AG04449 (cell line): ENCODE data around the gene INVS.

Experiments
- CTCF ChIA-PET: fragments of 350-600 bp; formaldehyde crosslinking; extraction: SDS; loops from one replicate; lab custom pipeline; 2021; ENCODE audit warnings: antibody characterized with exemption; lab: Yijun Ruan, JAX
- POLR2A ChIA-PET: fragments of 400-600, 350-600 bp; formaldehyde crosslinking; extraction: SDS; loops from one replicate; lab custom pipeline; 2020; ENCODE audit warnings: antibody characterized with exemption, inconsistent platforms; lab: Yijun Ruan, JAX
- DNase-seq: peaks from one replicate; pipeline ENCODE4 v3.0.0-alpha.2; 2010; ENCODE audit warnings: low read depth, low spot score
- H3K4me3 ChIP-seq: 2 replicates; pipeline ENCODE4 v1.5.1; 2011; ENCODE audit warnings: low read depth, mild to moderate bottlenecking, control low read depth, low read length
- TF ChIP-seq, protein P1 (sequence below): IDR thresholded peaks from one replicate; pipeline ENCODE4 v1.5.1; 2011; ENCODE audit warnings: mild to moderate bottlenecking, moderate library complexity, low read length, control low read depth, inconsistent platforms; ENCODE audit not compliant: insufficient read depth; ENCODE audit errors: missing control alignments

Gene INVS

DNA sequence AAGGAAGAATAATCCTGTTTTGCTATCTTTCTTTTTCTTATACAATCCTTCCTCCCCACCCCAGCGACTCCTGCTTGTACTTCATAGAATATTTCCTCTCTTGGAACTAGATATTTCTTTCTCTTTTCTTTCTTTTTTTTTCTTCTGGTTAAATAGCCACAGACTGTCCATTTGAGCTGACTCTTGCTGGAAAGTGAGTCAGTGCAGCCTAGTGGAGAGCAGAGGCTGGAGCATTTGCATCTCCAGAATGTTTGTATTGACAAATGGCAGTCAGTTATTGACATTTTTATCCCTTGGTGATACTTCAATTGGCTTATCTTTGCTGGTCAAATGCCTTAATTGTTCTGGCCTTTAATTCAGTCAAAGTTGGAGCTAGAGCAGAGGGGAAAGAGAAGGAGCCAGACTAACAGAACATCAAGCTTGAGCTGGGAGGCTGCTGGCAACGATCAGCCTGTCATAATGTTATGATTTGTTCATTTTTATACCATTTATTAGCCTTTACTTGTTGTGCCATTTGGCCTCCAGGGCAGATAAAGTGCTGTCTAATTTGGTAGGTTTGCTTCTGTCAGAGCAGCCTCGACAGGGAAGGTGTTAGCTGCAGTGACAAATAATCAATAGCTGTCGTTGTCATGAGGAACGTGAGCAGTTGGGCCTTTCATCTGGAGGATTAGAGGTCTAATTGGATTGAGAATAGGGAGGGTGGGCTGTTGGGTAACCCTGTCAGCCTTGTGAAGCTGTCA, 69.0 kb downstream of the INVS start:
- TF ChIP-seq, protein P1, sequence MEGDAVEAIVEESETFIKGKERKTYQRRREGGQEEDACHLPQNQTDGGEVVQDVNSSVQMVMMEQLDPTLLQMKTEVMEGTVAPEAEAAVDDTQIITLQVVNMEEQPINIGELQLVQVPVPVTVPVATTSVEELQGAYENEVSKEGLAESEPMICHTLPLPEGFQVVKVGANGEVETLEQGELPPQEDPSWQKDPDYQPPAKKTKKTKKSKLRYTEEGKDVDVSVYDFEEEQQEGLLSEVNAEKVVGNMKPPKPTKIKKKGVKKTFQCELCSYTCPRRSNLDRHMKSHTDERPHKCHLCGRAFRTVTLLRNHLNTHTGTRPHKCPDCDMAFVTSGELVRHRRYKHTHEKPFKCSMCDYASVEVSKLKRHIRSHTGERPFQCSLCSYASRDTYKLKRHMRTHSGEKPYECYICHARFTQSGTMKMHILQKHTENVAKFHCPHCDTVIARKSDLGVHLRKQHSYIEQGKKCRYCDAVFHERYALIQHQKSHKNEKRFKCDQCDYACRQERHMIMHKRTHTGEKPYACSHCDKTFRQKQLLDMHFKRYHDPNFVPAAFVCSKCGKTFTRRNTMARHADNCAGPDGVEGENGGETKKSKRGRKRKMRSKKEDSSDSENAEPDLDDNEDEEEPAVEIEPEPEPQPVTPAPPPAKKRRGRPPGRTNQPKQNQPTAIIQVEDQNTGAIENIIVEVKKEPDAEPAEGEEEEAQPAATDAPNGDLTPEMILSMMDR = no peak
- no peak overlapping the region for H3K4me3 ChIP-seq
- POLR2A ChIA-PET = interaction anchor here (0.6 kb wide), 1 partner anchor 55 kb away, joined by 3 read pairs; no protein-coding TSS in a partner anchor
- CTCF ChIA-PET = interaction anchor here (0.7 to 1.9 kb wide), 4 partner anchors 10 to 428 kb away, joined by 3 to 6 read pairs (median 4); no protein-coding TSS in a partner anchor
- no peak for DNase-seq

DNA sequence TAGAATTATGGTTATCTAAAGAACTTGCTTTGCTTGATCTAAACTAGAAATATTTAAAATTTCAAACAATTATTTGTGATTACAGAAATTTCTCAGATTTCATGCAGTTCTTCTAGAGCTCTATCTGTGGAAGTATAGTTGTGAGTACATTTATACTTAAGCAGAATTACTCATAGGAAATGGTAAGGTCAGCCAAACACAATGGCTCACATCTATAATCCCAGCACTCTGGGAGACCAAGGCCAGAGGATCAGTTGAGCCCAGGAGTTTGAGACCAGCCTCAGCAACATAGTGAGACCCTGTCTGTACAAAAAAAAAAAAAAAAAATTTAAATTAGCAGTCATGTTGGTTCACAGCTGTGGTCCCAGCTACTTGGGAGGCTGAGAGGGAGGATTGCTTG, 71.0 kb downstream of the INVS start:
- ChIA-PET CTCF (no interaction called here), POLR2A (no interaction called here)
- H3K4me3 ChIP-seq = no peak overlapping the region
- TF ChIP-seq, protein P1 = no peak
- no peak for DNase-seq

DNA sequence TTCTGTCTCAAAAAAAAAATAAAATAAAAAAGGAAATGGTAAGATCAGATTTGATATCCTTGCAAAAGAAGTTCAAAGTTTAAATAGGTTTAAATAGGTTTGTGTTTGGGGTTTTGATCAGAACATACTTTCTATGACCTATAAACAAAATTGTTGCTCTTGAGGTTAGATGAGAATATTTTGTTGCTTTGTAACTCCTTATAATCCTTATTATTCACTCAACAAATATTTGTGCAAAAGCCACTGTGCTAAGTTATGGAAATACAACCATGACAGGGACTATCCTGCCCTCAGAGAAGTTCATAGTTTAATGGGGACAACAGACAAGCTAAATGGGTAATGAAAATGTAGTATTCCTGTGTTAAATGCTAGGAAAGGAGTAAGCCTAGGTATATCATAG, 71.5 kb downstream of the INVS start:
- ChIA-PET POLR2A (no interaction called here), CTCF (no interaction called here)
- TF ChIP-seq, protein P1 = no peak
- peak; percentile 5 for DNase-seq
- no peak overlapping the region for H3K4me3 ChIP-seq

DNA sequence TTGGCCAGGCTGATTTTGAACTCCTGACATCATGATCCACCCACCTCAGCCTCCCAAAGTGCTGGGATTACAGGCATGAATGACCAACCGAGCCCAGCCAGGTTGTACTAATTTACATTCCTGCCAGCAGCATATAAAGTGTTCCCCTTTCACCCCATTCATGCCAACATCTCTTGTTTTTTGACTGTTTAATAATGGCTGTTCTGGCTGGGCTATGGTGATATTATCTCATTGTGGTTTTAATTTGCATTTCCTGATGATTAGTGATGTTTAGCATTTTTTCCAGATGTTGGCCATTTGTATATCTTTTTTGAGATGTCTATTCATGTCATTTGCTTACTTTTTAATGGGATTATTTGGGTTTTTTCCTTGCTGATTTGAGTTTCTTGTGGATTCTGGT, 87.3 kb downstream of the INVS start:
- no peak for DNase-seq
- H3K4me3 ChIP-seq = no peak overlapping the region
- ChIA-PET POLR2A (no interaction called here), CTCF (no interaction called here)
- TF ChIP-seq, protein P1 = no peak

DNA sequence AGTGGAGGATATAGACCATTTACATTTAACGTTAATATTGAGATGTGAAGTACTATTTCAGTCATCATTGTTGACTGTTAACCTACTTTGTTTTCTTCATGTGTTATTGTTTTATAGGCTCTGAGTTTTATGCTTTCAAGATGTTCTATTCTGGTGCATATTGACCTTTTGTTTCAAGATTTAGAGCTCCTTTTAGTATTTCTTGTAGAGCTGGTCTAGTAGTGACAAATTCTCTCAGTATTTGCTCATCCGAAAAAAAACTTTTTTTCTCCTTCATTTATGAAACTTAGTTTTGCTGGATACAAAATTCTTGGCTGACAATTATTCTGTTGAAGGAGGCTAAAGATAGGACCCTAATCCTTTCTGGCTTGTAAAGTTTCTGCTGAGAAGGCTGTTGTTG, 91.3 kb downstream of the INVS start:
- TF ChIP-seq, protein P1 = no peak
- CTCF ChIA-PET = no interaction called here
- POLR2A ChIA-PET = interaction anchor here (0.6 kb wide), 1 partner anchor 12 kb away, joined by 3 read pairs; no protein-coding TSS in a partner anchor

DNA sequence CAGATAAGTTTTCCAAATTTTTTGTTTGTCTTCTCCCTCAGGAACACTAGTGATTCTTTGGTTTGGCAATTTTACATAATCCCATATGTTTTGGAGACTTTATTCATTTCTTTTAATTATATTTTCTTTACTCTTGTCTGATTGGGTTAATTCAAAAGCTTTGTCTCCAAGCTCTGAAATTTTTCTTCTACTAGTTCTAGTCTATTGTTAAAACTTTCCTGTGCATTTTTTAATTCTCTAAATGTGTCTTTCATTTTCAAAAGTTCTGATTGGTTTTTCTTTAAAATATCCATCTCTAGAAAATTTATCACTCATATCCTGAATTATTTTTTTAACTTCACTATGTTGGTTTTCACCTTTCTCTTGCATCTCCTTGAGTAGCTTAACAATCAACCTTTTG, 92.2 kb downstream of the INVS start:
- H3K4me3 ChIP-seq = no peak overlapping the region
- ChIA-PET CTCF (no interaction called here), POLR2A (no interaction called here)
- no peak for DNase-seq
- TF ChIP-seq, protein P1 = no peak

More for the DNA sequence above, 91.3 kb downstream of the INVS start:
- no peak for DNase-seq
- no peak overlapping the region for H3K4me3 ChIP-seq
